LNCAP (cell line): ENCODE measurements around the gene ASTN1.

Experiments
- TF ChIP-seq, protein P1 (sequence below): fragments of 450-650 bp; IDR thresholded peaks from 2 replicates; pipeline ENCODE4 v1.5.1; 2017; ENCODE audit warnings: mild to moderate bottlenecking

ASTN1 gene

DNA sequence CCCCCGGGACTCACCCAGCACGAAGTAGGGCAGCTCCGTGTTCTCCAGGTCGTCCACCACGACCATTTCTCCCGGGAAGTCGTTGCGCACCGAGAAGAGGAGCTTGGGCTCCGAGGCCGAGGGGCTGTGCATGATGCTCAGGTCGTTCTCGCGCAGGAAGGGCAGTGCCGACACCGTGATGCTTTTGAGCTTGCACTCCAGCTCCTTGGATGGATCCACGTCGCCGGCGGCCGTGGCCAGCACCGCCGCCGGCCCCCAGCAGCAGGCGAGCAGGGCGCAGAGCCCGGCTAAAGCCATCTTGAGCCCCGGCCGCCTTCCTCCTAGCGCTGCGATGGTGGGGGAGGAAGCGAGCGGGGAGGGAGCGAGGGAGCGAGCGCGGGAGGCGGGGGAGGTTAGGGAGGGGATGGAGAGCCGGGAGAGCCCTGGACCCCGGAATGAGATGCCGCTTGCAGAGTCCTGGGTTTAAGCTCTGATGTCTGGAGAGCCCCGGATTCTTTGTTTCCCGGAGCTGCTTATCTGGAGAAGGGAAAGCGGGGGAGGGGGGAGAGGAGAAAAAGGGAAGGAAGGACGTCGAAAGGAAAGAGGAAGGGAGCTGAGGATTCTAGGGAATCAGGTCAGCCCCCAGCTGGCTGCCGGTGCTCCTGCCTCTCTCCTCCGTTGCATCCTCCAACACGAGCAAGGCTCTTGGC is at the start of gene ASTN1:
ASTN1 (minus strand) TSS at position 333 of the 689 bp plus-strand sequence; CDS start at position 297, 36 bp downstream.
- TF ChIP-seq, protein P1, sequence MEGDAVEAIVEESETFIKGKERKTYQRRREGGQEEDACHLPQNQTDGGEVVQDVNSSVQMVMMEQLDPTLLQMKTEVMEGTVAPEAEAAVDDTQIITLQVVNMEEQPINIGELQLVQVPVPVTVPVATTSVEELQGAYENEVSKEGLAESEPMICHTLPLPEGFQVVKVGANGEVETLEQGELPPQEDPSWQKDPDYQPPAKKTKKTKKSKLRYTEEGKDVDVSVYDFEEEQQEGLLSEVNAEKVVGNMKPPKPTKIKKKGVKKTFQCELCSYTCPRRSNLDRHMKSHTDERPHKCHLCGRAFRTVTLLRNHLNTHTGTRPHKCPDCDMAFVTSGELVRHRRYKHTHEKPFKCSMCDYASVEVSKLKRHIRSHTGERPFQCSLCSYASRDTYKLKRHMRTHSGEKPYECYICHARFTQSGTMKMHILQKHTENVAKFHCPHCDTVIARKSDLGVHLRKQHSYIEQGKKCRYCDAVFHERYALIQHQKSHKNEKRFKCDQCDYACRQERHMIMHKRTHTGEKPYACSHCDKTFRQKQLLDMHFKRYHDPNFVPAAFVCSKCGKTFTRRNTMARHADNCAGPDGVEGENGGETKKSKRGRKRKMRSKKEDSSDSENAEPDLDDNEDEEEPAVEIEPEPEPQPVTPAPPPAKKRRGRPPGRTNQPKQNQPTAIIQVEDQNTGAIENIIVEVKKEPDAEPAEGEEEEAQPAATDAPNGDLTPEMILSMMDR: no peak

DNA sequence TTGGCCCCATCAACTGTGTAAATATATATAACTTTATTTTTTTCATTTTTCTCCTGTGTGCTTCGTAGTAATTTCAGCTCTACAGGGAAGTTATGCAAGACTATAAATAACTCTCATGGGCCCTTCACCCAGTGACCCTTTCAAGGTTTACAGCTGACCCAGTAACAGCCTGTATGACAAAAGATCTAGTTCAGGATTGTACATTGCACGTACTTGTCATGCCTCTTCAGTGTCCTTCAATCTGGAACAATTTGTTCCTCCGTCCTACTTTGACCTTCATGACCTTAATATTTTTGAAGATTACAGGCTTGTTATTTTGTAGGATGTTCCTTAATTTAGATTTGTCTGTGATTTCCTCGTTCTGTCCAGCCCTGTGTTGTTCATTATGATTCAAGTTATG is 46.7 kb upstream of the ASTN1 start:
- TF ChIP-seq, protein P1: no peak

DNA sequence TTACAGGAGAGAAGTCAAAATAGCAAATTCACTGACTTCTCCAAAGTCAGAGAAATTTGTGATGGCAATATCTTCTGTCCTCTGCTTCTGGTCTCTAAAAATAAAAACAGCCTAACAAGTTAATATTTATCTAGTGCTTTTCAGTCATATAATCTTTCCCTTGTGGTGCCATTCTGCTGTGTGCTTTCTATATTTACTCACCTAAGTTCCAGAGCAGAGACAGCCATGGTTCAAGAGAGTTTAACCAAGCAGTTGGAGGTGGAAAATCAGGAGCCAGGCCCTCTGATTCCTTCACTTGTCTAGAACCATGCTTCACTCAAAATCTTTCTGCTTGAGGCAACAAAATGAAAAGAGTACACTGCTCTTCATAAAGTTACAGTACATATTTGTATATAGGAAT is 45.6 kb upstream of the ASTN1 start:
- TF ChIP-seq, protein P1: no peak

DNA sequence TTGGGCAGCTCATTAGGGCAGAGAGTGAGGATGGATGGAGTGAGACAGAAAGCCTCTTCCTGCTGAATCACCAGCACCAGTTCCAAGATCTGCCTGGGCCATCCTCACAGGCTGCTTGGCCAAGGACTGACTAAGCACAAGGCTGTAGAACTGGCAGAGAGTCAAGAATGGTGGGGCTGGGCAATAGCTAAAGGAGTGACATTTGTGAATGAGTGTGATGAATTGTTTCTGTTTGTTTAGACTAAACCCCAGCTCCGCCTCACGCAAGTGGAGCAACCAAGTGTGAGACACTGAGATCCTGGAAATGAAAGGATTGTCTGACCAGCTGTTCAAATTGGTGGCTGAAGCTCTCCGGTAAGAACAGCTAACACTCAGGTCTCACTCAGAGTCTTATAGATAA is 44.8 kb upstream of the ASTN1 start:
- TF ChIP-seq, protein P1: no peak

DNA sequence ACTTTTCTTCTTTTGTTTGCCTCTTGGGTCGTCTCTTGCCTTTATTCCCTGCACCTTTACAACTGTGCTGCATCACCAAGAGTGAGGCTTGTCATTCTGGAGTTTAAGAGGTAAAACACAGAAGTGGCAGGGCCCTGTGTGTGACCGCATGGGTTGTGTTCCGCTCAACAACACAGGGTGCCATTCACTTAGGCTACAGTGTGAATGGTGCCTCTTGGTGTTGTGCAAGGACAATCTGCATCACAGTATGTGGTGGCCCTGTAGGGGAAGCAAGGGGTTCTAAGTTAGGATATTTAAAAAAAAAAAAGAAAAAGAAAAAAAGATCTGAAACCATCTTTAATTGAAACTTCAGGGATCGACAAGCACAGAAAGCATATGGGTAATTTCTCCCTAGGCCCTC is 44.4 kb upstream of the ASTN1 start:
- TF ChIP-seq, protein P1: no peak

DNA sequence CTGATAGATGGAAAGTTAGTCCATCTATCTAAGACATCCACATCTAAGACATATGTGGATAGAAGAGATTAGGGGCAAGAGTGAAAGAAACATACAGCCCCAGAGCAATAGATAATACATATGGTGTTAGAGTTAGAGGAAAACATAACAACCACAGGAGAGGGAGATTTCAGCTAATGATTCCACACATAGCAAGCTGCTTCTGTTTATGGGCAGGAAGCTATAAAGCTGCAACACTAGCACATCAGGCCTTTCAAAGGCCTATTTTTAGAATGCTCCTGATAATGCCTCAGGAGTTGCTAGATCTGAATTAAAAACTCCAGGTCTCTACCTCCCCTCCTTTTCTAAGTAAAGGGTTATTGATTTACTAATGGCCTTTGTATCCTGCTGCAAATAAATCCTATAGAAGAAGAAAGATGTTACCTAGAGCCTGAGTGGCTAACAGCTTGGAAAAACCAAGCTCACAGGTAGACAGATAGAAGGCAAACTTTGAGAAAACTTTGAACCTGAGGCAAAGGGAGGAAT is 42.4 kb upstream of the ASTN1 start:
- TF ChIP-seq, protein P1: no peak

DNA sequence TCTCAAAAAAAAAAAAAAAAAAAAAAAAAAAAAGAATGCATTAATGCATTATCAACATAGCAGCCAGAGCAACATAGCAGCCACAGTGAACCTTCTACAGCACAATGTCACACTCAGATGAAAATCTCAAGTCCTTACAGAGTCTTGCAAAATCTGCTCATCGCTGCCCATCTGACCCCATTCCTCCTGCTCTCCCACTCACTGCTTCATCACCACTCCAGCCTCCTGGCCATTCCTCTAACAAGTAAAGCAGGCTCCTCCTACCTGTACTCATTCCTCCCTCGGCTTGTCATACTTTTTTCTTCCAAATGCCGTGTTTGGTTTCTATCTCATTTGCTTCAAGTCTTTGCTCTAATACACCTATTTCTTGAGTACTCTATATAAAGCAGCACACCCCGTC is 35.8 kb upstream of the ASTN1 start:
- TF ChIP-seq, protein P1: no peak
